ENCODE data around the gene APBB2.
"Not testable (repeated sequence)": the region's sequence is repeated elsewhere in the genome, so short reads cannot be mapped to it uniquely, and the experiment has no call there.

Gene APBB2

GRCh38 chr4:41052287-41052686 is 162.1 kb downstream of the APBB2 start:
- no peak for DNase-seq

GRCh38 chr4:41050880-41051775 is 163.2 kb downstream of the APBB2 start:
- no peak for DNase-seq

GRCh38 chr4:41050116-41050515 is 164.2 kb downstream of the APBB2 start:
- DNase-seq = no peak

GRCh38 chr4:41049176-41049575 is 165.2 kb downstream of the APBB2 start:
- DNase-seq = not testable (repeated sequence)

- no peak for DNase-seq
These were observed 169.6 kb downstream of the APBB2 start for GRCh38 chr4:41044791-41045190.

- no peak for DNase-seq
These were observed 170.2 kb downstream of the APBB2 start for GRCh38 chr4:41044165-41044564.

GRCh38 chr4:41043465-41043864 is 170.9 kb downstream of the APBB2 start:
- no peak for DNase-seq

GRCh38 chr4:41041551-41041950 is 172.8 kb downstream of the APBB2 start:
- DNase-seq = no peak

GRCh38 chr4:41039317-41039716 is 175.0 kb downstream of the APBB2 start:
- DNase-seq = no peak

GRCh38 chr4:41038304-41038703 is 176.0 kb downstream of the APBB2 start:
- DNase-seq = no peak

- no peak for DNase-seq
These were observed 185.2 kb downstream of the APBB2 start for GRCh38 chr4:41029098-41029497.

- no peak for DNase-seq
These were observed 185.8 kb downstream of the APBB2 start for GRCh38 chr4:41028392-41029076.

- DNase-seq = no peak
These were observed 187.4 kb downstream of the APBB2 start for GRCh38 chr4:41026971-41027370.

GRCh38 chr4:41025824-41026223 is 188.5 kb downstream of the APBB2 start:
- no peak for DNase-seq

GRCh38 chr4:41024556-41025491 is 189.5 kb downstream of the APBB2 start:
- DNase-seq = no peak

- no peak for DNase-seq
These were observed 192.2 kb downstream of the APBB2 start for GRCh38 chr4:41022116-41022515.

GRCh38 chr4:41015016-41015675 is 199.2 kb downstream of the APBB2 start:
- no peak for DNase-seq

- no peak for DNase-seq
These were observed 200.2 kb downstream of the APBB2 start for GRCh38 chr4:41014158-41014557.

GRCh38 chr4:41013746-41014145 is 200.6 kb downstream of the APBB2 start:
- no peak for DNase-seq

GRCh38 chr4:41012911-41013310 is 201.4 kb downstream of the APBB2 start:
- no peak for DNase-seq

- no peak for DNase-seq
These were observed 202.0 kb downstream of the APBB2 start for GRCh38 chr4:41012293-41012692.

- no peak for DNase-seq
These were observed 204.9 kb downstream of the APBB2 start for GRCh38 chr4:41009411-41009810.

- DNase-seq = no peak
These were observed 208.2 kb downstream of the APBB2 start for GRCh38 chr4:41006141-41006540.
